Amygdala (tissue), 56 donors: ENCODE results near the gene HSPA6.
"Not testable (repeated sequence)": the region's sequence is repeated elsewhere in the genome, so short reads cannot be mapped to it uniquely, and the experiment has no call there.

Experiments used
- DNase-seq, 56 donors: peaks; one replicate each; lab custom pipeline; 2025; lab: John Stamatoyannopoulos, UW

Gene HSPA6

DNA sequence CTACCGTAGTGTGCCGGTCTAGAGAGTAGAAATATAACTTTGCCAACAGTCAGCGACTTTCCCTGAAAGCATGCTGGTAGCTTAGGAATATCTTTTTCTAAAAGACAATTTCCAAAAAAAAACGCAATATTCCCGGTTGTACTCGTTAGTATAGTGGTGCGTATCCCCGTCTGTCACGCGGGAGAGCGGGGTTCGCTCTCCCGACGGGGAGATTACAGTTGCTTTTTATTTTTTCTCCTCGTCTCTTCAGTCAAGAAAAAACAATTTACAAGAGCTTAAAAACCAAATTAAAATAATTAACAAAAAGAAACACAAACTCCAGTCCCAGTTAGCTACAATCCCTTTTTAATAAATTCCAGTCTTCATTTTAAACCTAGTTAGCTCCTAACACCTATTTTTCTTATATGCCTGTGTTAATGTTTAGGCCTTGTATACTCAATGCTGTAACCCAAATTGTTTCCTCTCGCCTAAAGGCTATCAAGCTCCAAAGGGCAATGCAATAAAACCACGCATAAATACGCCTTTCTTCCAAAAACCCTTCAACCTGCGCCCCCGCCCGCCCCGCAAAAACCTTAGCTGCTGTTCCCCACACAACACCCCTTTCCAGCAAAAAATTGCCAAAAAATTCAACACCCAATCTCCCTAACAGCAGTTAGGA, 7.8 kb downstream of the HSPA6 start:
- DNase-seq, result peak in 2 of 56 donors; percentile 7 to 18

DNA sequence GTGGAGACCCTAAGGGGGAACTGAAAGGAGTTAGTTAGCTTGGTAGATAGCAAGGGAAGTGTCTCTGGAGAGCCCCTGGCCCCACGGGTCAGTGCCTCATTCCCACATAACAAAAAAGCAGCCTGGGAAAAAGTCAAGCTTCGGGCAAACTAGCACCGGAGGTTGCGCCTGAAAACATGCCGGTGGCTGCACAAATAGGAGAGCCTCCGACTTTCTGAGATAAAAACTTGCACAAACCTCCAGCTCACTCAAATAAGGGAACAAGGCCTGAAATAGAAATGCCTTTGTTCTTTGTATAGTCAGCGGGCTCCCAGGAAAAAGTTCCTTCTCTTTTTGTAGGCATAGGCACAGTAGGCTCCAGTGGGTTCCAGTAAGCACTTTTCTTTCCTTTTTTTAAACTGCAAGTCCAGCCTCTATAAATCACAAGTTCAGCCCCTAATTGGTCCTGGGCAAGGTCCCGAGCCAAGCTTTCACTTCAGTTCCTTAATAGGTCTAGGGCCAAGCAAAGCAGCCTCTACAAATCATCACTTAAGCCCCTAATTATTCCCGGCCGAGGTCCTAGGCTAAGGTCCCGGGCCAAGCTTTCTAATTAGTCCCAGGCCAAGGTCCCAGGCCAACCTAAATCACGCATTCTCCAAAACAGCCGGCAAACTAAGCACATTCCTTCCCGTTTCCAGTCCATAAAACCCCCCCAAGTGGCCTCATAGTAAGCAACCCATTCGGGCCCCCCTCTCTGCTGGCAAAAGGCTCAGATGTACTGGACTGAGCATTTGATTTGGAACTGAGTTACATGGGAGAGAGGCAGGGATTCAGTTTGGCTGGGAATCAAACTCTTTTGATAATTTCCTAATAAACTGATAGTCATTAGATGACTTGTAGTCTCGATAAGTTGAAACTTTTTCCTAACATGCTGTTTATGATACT, 8.6 kb downstream of the HSPA6 start:
- DNase-seq, result peak in 36 of 56 donors; percentile 19 to 81 (median 52)

DNA sequence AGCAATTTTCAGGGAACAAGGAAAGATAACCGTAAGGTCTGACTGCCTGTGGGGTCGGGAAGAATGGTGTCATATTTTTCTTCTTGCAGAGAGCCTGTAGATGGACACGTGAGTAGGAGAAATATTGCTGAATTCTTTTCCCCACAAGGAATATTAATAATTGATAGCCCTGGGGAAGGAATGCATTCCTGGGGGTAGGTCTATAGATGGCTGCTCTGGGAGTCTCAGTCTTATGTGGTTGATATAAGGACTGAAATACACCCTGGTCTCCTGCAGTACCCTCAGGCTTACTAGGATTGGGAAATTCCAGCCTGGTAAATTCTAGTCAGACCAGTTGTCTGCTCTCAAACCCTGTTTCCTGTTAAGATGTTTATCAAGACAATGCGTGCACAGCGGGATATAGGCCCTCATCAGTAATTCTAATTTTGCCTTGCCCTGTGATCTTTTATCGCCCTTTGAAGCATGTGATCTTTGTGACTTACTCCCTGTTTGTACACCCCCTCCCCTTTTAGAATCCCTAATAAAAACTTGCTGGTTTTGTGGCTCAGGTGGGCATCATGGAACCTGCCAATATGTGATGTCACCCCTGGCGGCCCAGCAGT, 12.8 kb downstream of the HSPA6 start:
- DNase-seq, result not testable (repeated sequence)

DNA sequence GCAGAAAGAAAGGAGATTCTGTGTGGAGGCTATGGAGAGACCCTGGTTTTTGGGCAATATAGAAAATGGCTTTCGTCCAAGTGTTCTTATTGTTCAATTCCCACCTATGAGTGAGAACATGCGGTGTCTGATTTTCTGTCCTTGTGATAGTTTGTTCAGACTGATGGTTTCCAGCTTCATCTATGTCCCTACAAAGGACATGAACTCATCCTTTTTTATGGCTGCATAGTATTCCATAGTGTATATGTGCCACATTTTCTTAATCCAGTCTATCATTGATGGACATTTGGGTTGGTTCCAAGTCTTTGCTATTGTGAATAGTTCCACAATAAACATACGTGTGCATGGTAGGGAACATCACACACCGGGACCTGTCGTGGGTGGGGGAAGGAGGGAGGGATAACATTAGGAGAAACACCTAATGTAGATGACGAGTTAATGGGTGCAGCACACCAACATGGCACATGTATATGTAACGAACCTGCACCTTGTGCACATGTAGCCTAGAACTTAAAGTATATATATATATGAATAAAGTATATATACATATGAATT, 14.7 kb downstream of the HSPA6 start:
- not testable (repeated sequence) for DNase-seq

DNA sequence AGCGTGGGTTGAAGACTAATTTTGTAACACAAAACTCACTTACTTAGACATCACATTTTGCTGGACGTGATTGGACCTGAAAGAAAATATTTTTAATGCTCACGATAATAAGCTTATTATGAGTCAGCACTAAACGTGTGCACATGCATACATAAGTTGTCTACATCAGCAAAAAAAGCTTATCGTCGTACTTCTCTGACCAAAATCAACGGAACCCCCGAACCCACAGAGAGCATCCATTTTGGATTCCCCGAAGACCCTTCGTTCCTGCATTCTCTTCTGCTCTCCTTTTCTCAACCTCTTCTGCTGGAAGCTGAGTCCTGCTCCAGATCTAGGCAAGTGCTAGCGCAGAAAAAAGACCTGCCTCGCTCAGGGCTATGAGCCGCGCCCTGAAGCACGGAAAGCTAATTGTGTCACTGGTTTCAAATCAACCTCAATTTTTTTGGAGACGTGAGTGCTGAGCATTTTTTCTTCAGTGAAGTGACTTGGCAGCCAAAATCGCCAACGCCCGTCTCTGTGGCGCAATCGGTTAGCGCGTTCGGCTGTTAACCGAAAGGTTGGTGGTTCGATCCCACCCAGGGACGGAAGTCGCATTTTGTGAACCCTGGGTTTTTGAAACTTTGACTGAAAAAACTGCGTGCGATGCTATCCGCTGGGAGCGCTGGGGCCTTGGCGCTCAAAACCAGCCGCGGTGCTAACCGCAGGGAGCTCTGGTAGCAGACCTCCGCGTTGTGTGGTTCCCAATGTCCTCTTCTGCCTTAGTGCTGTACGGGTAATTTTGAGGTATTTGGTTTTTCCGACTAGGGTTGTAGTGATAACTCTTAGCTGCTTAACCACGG, 15.6 kb downstream of the HSPA6 start:
- DNase-seq, result peak in 46 of 56 donors; percentile 16 to 94 (median 55)

DNA sequence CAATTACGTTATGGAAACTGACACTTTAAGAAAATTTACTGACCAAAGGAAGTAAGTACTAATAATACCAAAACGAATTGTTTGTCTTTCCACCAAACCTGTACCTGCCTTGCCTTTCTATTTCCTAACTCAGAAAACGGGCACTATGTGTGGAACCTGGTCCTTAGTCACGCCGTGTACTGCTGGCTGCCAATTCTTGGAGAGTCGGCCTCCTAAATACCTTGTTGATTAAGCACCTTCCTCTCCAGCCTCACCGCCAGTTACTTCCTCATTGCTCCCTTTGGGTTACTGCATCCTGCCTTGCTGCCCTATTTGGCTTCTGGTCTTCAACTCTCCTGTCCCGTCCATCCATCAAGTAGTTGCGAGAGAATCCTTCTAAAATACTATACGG, 16.2 kb downstream of the HSPA6 start:
- DNase-seq, result not testable (repeated sequence)

DNA sequence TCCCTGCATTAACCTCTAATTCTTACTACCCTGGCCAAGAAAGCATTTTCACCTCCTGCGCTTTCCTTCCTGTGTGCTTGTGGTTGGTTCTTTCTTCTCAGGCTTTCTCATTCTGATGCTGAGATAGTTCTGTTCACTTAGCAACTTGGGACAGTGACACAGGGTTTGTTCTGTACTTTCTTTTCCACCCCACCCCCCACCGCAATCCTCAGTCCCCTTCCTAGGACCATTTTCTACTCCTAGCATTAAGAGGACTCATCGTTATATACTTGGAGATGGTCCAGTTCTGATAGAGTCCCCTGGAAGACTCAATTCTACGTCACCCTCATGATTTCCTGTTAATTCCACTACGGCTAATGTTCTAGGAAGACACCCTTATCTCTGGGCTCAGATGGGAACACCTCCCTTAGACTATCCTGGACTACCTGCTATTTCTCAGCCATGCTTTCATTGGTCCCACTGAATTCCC, 17.8 kb downstream of the HSPA6 start:
- DNase-seq, result not testable (repeated sequence)

DNA sequence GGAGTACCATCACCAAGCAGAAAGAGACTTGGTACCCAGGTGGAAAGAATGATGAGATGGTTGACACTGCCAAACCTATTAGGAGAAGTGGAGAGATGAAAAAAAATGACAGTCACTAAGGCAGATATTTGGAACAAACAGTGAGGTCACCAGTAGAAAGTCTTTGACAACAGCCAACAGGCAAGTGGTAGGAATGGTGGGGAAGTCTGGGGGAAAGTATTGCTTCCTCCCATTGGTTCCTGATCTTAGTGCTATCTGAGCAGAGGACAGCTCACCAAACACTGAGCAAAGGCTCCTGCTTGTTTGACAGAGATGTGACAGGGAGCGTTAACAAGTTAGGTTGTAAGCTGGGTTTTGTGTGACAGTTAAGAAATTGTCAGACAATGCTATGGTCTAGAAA, 18.8 kb downstream of the HSPA6 start:
- not testable (repeated sequence) for DNase-seq

DNA sequence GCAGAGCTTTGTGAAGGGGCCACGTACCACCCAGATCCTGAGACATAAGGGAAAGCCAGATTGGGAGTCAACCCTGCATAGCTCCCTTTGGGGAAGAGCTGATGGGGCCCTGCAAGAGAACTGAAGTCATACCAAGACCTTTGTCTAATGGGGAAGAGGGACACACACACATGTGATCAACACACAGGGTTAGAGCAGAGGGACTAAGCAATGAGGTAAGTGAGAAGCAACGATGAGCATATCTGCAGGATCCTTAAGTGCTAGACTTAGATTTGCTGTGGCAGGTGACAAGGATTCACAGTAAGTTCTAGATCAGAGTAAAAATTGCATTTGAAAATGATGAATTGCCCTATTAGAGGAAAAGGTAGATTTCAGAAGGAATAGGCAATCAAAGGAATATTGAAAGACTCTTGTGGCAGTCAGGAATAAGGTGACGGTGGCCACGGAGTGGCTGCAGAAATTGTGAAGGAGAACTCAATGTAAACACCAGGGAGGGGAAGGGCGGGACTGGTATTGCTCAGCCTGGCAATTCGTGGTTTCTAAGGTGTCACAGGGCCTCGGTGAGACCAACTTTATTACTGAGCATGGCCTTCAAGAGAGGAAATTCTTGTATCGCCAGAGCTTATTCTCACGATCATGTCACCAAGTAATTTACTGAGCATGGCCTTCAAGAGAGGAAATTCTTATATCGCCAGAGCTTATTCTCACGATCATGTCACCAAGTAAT, 20.8 kb downstream of the HSPA6 start:
- DNase-seq, result not testable (repeated sequence)

DNA sequence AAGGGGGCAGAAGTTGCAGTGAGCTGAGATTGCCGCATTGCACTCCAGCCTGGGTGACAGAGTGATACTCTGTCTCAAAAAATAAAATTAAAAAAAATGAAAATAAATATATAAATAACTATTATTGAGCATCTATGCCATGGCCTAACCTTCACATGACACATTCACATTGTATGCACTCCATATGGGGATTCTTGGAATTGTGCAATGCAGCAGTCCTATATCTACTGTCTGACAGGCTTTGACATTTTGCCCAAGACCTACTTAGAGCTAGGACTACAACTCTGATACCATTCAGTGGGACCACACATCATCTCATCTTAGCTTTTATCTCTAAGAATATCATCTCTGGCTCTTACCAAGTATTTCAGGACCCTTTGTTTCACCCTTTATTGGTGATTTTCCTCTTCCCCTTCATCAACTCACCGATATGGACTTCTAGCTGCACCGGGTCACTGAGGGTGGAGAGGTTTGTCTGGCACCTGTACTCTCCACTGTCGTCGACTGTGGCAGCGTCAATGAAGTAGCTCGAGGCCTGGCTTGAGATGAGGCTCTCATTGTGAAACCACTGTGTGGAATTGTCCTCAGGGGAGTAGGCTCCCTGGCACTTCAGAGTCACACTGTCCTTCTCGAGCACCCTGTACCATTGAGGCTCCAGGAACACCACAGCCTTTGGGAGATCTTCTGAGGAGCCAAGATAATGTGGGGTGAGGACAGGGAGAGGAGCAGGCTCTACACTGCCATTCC, 23.8 kb downstream of the HSPA6 start:
- DNase-seq, result not testable (repeated sequence)

DNA sequence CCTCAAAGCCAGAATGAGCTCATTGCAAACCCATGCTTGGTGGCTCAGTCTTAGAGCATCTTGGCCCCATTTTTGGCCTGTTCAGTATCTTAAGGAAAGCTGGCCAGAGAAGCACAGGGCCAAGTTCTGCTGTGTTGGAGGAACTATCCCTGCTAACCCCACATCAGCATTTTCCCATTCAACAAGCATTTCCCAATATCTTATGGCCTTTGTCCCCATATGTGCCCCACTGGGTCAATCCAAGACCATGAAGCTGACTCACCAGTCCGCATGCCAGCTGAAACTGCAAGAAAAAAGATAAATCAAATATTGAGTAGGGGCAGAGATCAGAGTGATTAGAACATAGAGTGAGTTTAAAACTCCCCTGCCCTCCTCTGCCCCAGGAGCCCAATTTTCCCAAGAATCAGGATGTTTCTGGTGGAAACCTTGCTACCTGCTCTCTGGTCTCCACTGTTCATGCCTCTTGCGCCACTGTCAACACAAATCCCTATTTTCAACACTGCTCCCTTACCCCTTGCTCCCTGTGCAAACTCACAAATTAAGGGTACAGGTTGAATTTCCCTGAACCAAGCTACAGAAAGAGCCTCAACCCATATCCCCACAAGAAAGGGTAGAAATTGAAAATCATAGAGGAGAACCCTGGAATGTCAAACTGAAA, 24.5 kb downstream of the HSPA6 start:
- DNase-seq, result not testable (repeated sequence)

DNA sequence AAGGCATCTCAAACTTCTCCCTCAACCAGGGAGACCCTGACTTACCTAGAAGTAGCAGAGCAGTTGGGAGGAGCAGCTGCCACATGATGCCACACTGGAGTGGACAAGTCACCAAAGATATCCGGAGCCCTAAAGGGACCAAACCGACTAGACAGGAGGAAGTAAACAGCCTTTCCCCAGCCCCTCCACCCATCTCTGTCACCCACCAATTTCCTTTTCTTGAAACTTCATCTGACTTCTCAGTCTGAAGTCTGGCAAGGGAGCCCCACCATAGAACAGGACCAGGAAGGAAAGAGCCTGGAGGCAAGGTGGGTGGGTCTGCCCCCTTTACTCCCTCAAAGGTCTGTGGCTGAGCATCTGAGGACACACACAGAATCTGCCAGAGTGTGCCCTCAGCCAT, 25.3 kb downstream of the HSPA6 start, which contains the start of gene FCGR3A:
TSS of gene FCGR3A (minus strand) at position 167 of the 400 bp plus-strand sequence. CDS start at position 85, 82 bp downstream.
- peak in 2 of 56 donors; percentile 18 to 50 for DNase-seq

DNA sequence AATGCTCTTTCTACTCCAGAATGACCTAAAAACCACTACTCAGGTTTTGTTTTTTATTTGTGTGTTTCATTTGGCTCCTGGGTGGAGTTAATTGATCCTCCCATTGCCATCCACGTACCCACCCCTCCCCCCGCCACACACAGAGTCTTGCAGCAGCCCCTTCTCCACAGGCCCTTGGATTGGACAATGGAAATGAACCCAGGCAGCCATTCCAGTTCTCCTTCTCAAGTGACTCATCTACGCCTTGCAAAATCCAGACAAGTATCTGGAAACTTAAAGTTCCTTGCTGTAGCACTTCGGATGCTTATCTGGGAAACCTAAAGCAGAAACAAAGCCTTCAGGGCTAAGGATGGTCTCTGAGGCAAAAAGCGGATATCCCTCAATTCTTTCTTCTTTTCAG, 26.6 kb downstream of the HSPA6 start:
- DNase-seq, result not testable (repeated sequence)

DNA sequence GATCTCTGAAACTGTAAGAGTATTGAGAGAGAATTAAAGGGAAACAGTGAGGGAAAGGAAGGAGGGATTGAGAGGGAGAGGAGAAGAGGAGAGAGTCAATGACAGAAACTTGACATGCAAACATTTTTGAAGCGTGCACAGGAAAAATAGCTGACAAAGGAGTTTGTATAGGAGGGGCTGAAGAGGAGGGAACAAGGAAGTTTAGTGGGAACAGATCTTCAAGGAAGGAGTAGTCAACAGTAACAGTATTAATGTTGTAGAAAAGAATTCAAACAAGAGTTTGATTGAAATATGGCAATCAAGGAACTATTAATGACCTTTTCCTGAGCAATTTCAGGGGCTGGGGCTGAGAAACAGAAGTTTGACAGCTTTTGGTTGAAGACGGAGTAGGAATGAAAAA, 29.3 kb downstream of the HSPA6 start:
- DNase-seq, result not testable (repeated sequence)

DNA sequence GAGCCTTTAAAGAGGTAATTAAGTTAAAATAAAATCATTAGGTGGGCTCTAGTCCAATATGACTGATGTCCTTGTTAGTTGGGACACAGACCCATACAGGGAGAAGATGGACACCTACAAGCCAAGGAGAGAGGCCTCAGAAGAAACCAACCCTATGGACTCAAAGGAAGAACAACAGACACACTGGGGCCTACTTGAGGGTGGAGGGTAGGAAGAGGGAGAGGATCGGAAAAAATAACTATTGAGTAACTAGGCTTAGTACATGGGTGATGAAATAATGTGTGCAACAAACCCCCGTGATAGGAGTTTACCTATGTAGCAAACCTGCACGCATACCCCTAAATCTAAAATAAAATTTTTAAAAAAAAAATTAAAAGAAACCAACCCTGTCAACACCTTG, 30.0 kb downstream of the HSPA6 start:
- DNase-seq, result not testable (repeated sequence)

DNA sequence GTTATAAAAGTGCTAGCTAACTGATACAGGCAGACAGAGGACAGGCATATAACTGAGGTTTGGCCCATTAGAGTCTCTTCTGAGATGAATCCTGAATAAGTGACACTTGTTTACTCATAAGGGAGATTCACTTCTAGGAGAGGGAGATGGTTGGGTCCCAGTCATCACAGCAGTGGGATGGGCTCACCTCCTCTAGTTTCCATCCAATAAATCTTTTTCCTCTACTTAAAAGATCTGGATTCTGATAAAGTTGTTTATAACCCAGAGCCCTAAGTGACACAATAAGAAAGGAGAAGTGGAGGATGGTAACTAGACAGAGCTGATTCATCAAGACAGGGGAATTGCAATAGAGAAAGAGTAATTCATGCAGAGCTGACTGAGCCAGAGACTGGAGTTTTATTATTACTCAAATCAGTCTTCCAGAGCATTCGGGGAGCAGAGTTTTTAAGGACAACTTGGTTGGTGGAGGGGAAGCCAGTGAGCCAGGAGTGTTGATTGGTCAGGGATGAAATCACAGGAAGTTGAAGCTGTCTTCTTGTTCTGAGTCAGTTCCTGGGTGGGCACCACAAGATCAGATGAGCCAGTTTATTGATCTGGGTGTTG, 30.6 kb downstream of the HSPA6 start:
- not testable (repeated sequence) for DNase-seq

DNA sequence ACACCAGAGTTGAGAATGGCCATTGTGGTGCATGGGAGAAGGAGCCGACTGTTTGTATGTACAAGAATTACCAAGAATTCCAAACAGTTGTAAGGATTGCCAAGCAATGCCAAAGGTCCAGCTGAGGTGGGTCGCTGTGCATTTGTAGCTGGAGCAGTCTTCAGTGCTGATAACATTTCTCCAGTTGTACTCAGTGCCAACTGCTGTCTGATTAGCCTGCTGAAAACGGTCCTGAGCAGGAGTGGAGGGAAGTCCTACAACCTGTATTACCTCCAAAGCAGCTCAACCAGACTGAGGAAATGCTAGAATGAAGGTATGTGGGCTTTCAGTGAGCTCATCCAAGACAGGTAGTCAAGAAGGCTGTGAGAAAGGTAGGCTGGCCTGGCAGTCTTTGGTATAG, 31.8 kb downstream of the HSPA6 start:
- DNase-seq, result not testable (repeated sequence)
